OCI-LY7 (cell line): ENCODE data around the gene ETV3L.

Source experiments
- EZH2phosphoT487 ChIP-seq: fragments of 200-600 bp; sonication (generic); IDR thresholded peaks from 2 replicates; pipeline ENCODE4 v1.6.1; 2018; ENCODE audit warnings: low read depth, borderline replicate concordance, mild to moderate bottlenecking, mixed run types, antibody characterized with exemption, low read length, moderate library complexity, mixed read lengths
- TF ChIP-seq, protein P1 (sequence below): fragments of 200-600 bp; sonication (generic); conservative IDR thresholded peaks from 2 replicates; pipeline ENCODE4 v1.5.1; 2014; ENCODE audit warnings: mild to moderate bottlenecking, antibody characterized with exemption, low read length, moderate library complexity, mixed read lengths

DNA sequence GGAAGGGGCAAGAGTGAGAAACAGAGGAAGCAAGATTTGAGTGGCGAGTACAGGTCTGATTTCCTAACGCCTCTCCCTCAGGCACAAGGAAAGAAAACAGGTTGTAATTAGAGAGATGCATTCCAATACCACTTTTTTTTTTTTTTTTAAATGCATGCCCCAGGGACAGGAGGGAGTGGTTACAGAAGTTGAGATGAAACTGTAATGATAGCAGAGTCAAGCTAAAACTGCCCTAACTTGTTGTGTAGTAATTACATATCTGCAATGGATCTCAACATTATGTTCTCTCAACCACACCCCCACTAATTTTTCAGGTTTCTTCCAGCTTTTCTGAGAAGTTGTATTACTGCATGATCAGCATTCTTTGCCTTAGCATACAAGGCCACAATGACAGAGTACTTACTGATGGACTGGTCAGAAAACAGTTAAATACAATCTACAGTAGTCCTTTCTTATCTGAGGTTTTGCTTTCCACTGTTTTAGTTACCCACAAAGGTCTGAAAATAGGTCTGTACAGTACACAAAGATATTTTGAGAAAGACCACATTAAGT is 33.1 kb upstream of the ETV3L start:
- TF ChIP-seq, protein P1, sequence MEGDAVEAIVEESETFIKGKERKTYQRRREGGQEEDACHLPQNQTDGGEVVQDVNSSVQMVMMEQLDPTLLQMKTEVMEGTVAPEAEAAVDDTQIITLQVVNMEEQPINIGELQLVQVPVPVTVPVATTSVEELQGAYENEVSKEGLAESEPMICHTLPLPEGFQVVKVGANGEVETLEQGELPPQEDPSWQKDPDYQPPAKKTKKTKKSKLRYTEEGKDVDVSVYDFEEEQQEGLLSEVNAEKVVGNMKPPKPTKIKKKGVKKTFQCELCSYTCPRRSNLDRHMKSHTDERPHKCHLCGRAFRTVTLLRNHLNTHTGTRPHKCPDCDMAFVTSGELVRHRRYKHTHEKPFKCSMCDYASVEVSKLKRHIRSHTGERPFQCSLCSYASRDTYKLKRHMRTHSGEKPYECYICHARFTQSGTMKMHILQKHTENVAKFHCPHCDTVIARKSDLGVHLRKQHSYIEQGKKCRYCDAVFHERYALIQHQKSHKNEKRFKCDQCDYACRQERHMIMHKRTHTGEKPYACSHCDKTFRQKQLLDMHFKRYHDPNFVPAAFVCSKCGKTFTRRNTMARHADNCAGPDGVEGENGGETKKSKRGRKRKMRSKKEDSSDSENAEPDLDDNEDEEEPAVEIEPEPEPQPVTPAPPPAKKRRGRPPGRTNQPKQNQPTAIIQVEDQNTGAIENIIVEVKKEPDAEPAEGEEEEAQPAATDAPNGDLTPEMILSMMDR = no peak
- no peak for TF ChIP-seq EZH2phosphoT487
